Measurements from ENCODE around the gene MAF. TPM values are rescaled to one million over a fixed set of nuclear protein-coding genes. Genes with fewer than 3 reads are reported as not detected.

The MAF gene
- total and polyA plus RNA-seq, 9 donors, result 41.1 to 196 (median 75.2) TPM

DNA sequence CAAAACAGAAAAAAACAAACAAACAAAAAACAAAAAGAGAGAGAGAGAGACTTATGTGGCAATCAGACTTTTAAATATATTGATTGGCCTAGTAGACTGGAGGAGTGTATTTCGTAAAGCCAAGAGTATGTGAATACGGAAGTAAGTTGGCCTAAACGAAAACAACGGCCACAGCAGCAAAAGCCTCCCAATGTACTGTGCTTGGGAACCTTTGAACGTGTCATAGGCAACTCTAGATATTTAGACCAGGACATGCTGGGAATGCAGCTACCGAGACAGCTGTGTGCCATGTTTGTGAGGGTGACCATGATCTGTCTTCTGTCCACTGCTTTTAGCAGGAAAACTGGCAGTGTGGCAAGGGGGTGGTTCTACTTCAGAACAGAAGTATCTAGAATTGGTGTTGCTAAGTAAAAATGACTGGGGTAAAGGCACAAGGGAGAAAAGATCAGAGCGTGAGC lies 7.4 kb downstream of the MAF start:
- no peaks in the 10 kb centered on the region for H3K9me3 ChIP-seq
- 30 to 57% (median 39%) methylated on average over 7 of the region's 7 CpGs for WGBS, 3 donors
- H3K27ac ChIP-seq, result peak overlapping the region in 1 of 2 donors; percentile 54
- H3K36me3 ChIP-seq, result no peaks in the 10 kb centered on the region
- no peak for DNase-seq
- H3K27me3 ChIP-seq, result no peaks in the 10 kb centered on the region
- peaks cover 4% of the 10 kb centered on the region for H3K4me1 ChIP-seq (ENCODE audit: insufficient read depth)
- no peak overlapping the region for H3K4me3 ChIP-seq
- TF ChIP-seq EP300 (IDR thresholded peaks at IDR 0.05) (no peak), CTCF (IDR thresholded peaks at IDR 0.05) (no peak), POLR2A (IDR thresholded peaks at IDR 0.05) (no peak)
- intact Hi-C loops (cut with DNase I), result loop anchor here in 2 of 4 donors (10.0 kb wide), 2 partner anchors 178 to 1088 kb away; no protein-coding TSS in a partner anchor

- Histone ChIP-seq H3K4me3 (no peak overlapping the region), H3K4me1 (ENCODE audit: insufficient read depth) (peaks cover 4% of the 10 kb centered on the region), H3K27me3 (no peaks in the 10 kb centered on the region), H3K36me3 (no peaks in the 10 kb centered on the region), H3K27ac (peak overlapping the region in 1 of 2 donors; percentile 54), H3K9me3 (no peaks in the 10 kb centered on the region)
- DNase-seq, result no peak
- TF ChIP-seq CTCF (IDR thresholded peaks at IDR 0.05) (no peak), EP300 (IDR thresholded peaks at IDR 0.05) (no peak), POLR2A (IDR thresholded peaks at IDR 0.05) (no peak)
- 83 to 89% (median 88%) methylated on average over 4 of the region's 4 CpGs for WGBS, 3 donors
- intact Hi-C loops (cut with DNase I), result loop anchor here in 2 of 4 donors (10.0 kb wide), 2 partner anchors 177 to 1087 kb away; no protein-coding TSS in a partner anchor
These were observed 8.4 kb downstream of the MAF start for GRCh38 chr16:79592186-79592585.

DNA sequence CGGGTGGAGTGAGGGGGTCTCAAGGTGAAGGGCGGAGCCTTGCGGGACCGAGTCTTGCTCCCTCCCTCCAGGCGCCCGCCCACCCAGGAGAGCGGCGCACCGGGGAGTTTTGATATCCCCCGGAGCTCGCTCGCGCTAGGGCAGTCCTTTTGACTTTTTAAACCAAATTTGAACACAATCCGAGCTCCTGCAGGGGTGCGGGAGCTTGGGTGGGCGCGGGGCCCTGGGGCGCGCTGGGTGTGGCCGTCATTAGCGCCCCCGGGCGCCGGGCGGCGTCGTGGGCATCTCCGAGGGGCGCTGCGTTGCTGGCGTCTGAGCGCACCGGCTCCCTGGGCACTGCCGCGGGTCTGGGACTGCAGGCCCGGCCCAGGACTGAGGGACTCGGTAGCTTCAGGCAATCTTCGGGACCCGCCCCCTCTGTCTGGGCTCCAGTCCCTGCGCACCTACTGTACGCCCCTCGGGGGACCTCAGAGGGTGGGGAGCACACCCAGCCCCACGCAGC lies 10.9 kb downstream of the MAF start:
- H3K27ac ChIP-seq, result peak overlapping the region; percentile 26 to 82
- intact Hi-C loops (cut with DNase I), result loop anchor here in 3 of 4 donors (10.0 kb wide), 4 partner anchors 65 to 1085 kb away; no protein-coding TSS in a partner anchor
- peaks cover 8% of the 10 kb centered on the region for H3K4me1 ChIP-seq (ENCODE audit: insufficient read depth)
- H3K36me3 ChIP-seq, result no peaks in the 10 kb centered on the region
- TF ChIP-seq CTCF (IDR thresholded peaks at IDR 0.05) (no peak), EP300 (IDR thresholded peaks at IDR 0.05) (no peak), POLR2A (IDR thresholded peaks at IDR 0.05) (no peak)
- no peaks in the 10 kb centered on the region for H3K27me3 ChIP-seq
- 2 to 4% (median 3%) methylated on average over 41 to 43 of the region's 43 CpGs for WGBS, 3 donors
- no peaks in the 10 kb centered on the region for H3K9me3 ChIP-seq
- DNase-seq, result peak in 4 of 5 donors; percentile 45 to 69 (median 54)
- H3K4me3 ChIP-seq, result peak overlapping the region; percentile 61

DNA sequence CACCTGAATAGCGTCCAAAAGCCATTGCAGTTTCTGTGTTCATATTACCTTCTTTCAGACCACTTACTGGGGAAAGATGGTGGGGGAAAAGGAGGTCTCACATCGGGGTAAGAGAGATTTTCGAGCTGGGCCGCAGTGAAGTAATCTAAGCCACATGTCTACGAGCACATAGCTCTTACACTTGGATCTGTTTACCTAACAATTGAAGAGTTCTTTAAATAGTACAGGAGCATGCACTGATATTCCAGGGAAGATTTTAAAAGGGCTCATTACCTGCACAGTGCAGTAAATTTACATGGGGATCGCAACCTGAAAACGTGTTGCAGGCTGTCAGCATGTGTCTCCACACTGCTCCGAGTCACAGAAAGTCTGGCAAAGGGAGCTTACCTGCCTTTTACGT lies 12.6 kb downstream of the MAF start:
- Histone ChIP-seq H3K4me3 (no peak overlapping the region), H3K9me3 (no peaks in the 10 kb centered on the region), H3K4me1 (ENCODE audit: insufficient read depth) (peaks cover 4% of the 10 kb centered on the region), H3K36me3 (no peaks in the 10 kb centered on the region), H3K27ac (no peak overlapping the region), H3K27me3 (no peaks in the 10 kb centered on the region)
- TF ChIP-seq POLR2A (IDR thresholded peaks at IDR 0.05) (no peak), CTCF (IDR thresholded peaks at IDR 0.05) (no peak), EP300 (IDR thresholded peaks at IDR 0.05) (no peak)
- WGBS, 3 donors, result 92 to 95% (median 94%) methylated on average over 9 of the region's 9 CpGs
- DNase-seq, result no peak
- intact Hi-C loops (cut with DNase I), result loop anchor here in 2 of 4 donors (10.0 kb wide), 2 partner anchors 63 to 163 kb away; no protein-coding TSS in a partner anchor
